ENCODE data around the gene PABPC4L.

Gene PABPC4L

GRCh38 chr4:134202166-134202956, 772 bp upstream of the PABPC4L start:
- Histone ChIP-seq H3K79me1 (replicated peaks; ENCODE audit: low read length, poor library complexity, severe bottlenecking) (peaks cover 13% of the 10 kb centered on the region), H3K27ac (ENCODE audit: low read length, poor library complexity, severe bottlenecking) (no peak overlapping the region), H3K27me3 (ENCODE audit: control insufficient read depth in 1 of 2, insufficient read depth in 1 of 2, low read length in 2 of 2) (peaks cover 0 to 3% of the 10 kb centered on the region in 2 experiments), H3K4me3 (ENCODE audit: insufficient read depth in 1 of 2, low read depth in 1 of 2, low read length in 2 of 2) (peak overlapping the region in 1 of 2 experiments; percentile 75), H2BK5ac (ENCODE audit: low read depth, low read length, poor library complexity, severe bottlenecking) (no peak overlapping the region), H2BK15ac (ENCODE audit: low read depth, poor library complexity, severe bottlenecking) (no peak overlapping the region), H3K36me3 (ENCODE audit: control insufficient read depth in 1 of 2, insufficient read depth in 2 of 2, low read depth in 1 of 2, low read length in 2 of 2) (no peaks in the 10 kb centered on the region), H3K4me1 (ENCODE audit: control insufficient read depth, insufficient read depth, low read depth, low read length) (peaks cover 6% of the 10 kb centered on the region), H2BK120ac (ENCODE audit: low read depth, low read length) (no peak overlapping the region), H2AFZ (ENCODE audit: low read depth, low read length) (no peak overlapping the region), H3K9me3 (ENCODE audit: control insufficient read depth, low read length) (peaks cover 3% of the 10 kb centered on the region), H3K18ac (ENCODE audit: low read depth in 1 of 2, low read length in 2 of 2) (no peak overlapping the region), H3K9ac (ENCODE audit: low read length) (no peak overlapping the region), H3K23ac (ENCODE audit: low read length in 2 of 2) (no peak overlapping the region), H2BK12ac (ENCODE audit: low read length in 2 of 2) (no peak overlapping the region), H4K8ac (ENCODE audit: low read length) (no peak overlapping the region), H3K4ac (ENCODE audit: low read depth in 1 of 2, low read length in 2 of 2) (no peak overlapping the region), H2AK5ac (ENCODE audit: low read length, severe bottlenecking) (no peak overlapping the region), H3K14ac (ENCODE audit: low read length in 2 of 2) (no peak overlapping the region), H4K91ac (ENCODE audit: low read length) (no peak overlapping the region), H3K4me2 (ENCODE audit: low read length, poor library complexity, severe bottlenecking) (peak overlapping the region; percentile 84)
- 78% methylated on average over 6 of the region's 8 CpGs for WGBS
- peak; percentile 33 for DNase-seq

GRCh38 chr4:134200811-134201215, 776 bp downstream of the PABPC4L start:
- no peak overlapping the region for H2AK5ac ChIP-seq (ENCODE audit: low read length, severe bottlenecking)
- H4K91ac ChIP-seq (ENCODE audit: low read length) = peak overlapping the region; percentile 57
- H3K36me3 ChIP-seq (ENCODE audit: control insufficient read depth in 1 of 2, insufficient read depth in 2 of 2, low read depth in 1 of 2, low read length in 2 of 2) = no peaks in the 10 kb centered on the region
- peaks cover 13% of the 10 kb centered on the region for H3K79me1 ChIP-seq (replicated peaks; ENCODE audit: low read length, poor library complexity, severe bottlenecking)
- no peaks in the 10 kb centered on the region for H3K9me3 ChIP-seq (ENCODE audit: control insufficient read depth, low read length)
- H2BK12ac ChIP-seq (ENCODE audit: low read length in 2 of 2) = peak overlapping the region in 1 of 2 experiments; percentile 52
- H2BK15ac ChIP-seq (ENCODE audit: low read depth, poor library complexity, severe bottlenecking) = no peak overlapping the region
- no peak overlapping the region for H2BK120ac ChIP-seq (ENCODE audit: low read depth, low read length)
- peak overlapping the region in 1 of 2 experiments; percentile 9 for H3K23ac ChIP-seq (ENCODE audit: low read length in 2 of 2)
- H2AFZ ChIP-seq (ENCODE audit: low read depth, low read length) = peak overlapping the region; percentile 86
- H3K4me2 ChIP-seq (ENCODE audit: low read length, poor library complexity, severe bottlenecking) = peak overlapping the region; percentile 84
- H2BK5ac ChIP-seq (ENCODE audit: low read depth, low read length, poor library complexity, severe bottlenecking) = no peak overlapping the region
- H4K8ac ChIP-seq (ENCODE audit: low read length) = peak overlapping the region; percentile 81
- peak overlapping the region; percentile 14 for H3K27ac ChIP-seq (ENCODE audit: low read length, poor library complexity, severe bottlenecking)
- peak overlapping the region; percentile 62 for H3K9ac ChIP-seq (ENCODE audit: low read length)
- H3K27me3 ChIP-seq (ENCODE audit: control insufficient read depth in 1 of 2, insufficient read depth in 1 of 2, low read length in 2 of 2) = peaks cover 0 to 3% of the 10 kb centered on the region in 2 experiments
- peak overlapping the region; percentile 75 to 82 for H3K4me3 ChIP-seq (ENCODE audit: insufficient read depth in 1 of 2, low read depth in 1 of 2, low read length in 2 of 2)
- peaks cover 6% of the 10 kb centered on the region for H3K4me1 ChIP-seq (ENCODE audit: control insufficient read depth, insufficient read depth, low read depth, low read length)
- no peak for DNase-seq
- H3K4ac ChIP-seq (ENCODE audit: low read depth in 1 of 2, low read length in 2 of 2) = peak overlapping the region; percentile 2 to 75
- peak overlapping the region; percentile 91 to 92 for H3K18ac ChIP-seq (ENCODE audit: low read depth in 1 of 2, low read length in 2 of 2)
- peak overlapping the region in 1 of 2 experiments; percentile 12 for H3K14ac ChIP-seq (ENCODE audit: low read length in 2 of 2)
- 80% methylated on average over 10 of the region's 10 CpGs for WGBS

GRCh38 chr4:134189949-134190348, 11.6 kb downstream of the PABPC4L start:
- no peak overlapping the region for H3K23ac ChIP-seq (ENCODE audit: low read length in 2 of 2)
- no peak overlapping the region for H2AFZ ChIP-seq (ENCODE audit: low read depth, low read length)
- H3K9ac ChIP-seq (ENCODE audit: low read length) = no peak overlapping the region
- H2BK5ac ChIP-seq (ENCODE audit: low read depth, low read length, poor library complexity, severe bottlenecking) = no peak overlapping the region
- no peak overlapping the region for H2BK120ac ChIP-seq (ENCODE audit: low read depth, low read length)
- no peaks in the 10 kb centered on the region for H3K4me1 ChIP-seq (ENCODE audit: control insufficient read depth, insufficient read depth, low read depth, low read length)
- no peak overlapping the region for H4K91ac ChIP-seq (ENCODE audit: low read length)
- H3K9me3 ChIP-seq (ENCODE audit: control insufficient read depth, low read length) = peaks cover 4% of the 10 kb centered on the region
- no peak overlapping the region for H4K8ac ChIP-seq (ENCODE audit: low read length)
- 89% methylated on average over 1 of the region's 1 CpG for WGBS
- H3K27me3 ChIP-seq (ENCODE audit: control insufficient read depth in 1 of 2, insufficient read depth in 1 of 2, low read length in 2 of 2) = no peaks in the 10 kb centered on the region
- no peaks in the 10 kb centered on the region for H3K79me1 ChIP-seq (replicated peaks; ENCODE audit: low read length, poor library complexity, severe bottlenecking)
- no peak overlapping the region for H3K4me3 ChIP-seq (ENCODE audit: insufficient read depth in 1 of 2, low read depth in 1 of 2, low read length in 2 of 2)
- no peak overlapping the region for H3K14ac ChIP-seq (ENCODE audit: low read length in 2 of 2)
- H3K4me2 ChIP-seq (ENCODE audit: low read length, poor library complexity, severe bottlenecking) = no peak overlapping the region
- H2BK15ac ChIP-seq (ENCODE audit: low read depth, poor library complexity, severe bottlenecking) = no peak overlapping the region
- no peak overlapping the region for H2AK5ac ChIP-seq (ENCODE audit: low read length, severe bottlenecking)
- H2BK12ac ChIP-seq (ENCODE audit: low read length in 2 of 2) = no peak overlapping the region
- no peak overlapping the region for H3K18ac ChIP-seq (ENCODE audit: low read depth in 1 of 2, low read length in 2 of 2)
- no peak for DNase-seq
- H3K4ac ChIP-seq (ENCODE audit: low read depth in 1 of 2, low read length in 2 of 2) = no peak overlapping the region
- no peaks in the 10 kb centered on the region for H3K36me3 ChIP-seq (ENCODE audit: control insufficient read depth in 1 of 2, insufficient read depth in 2 of 2, low read depth in 1 of 2, low read length in 2 of 2)
- no peak overlapping the region for H3K27ac ChIP-seq (ENCODE audit: low read length, poor library complexity, severe bottlenecking)

GRCh38 chr4:134189480-134189879, 12.1 kb downstream of the PABPC4L start:
- Histone ChIP-seq H3K23ac (ENCODE audit: low read length in 2 of 2) (no peak overlapping the region), H3K14ac (ENCODE audit: low read length in 2 of 2) (no peak overlapping the region), H3K36me3 (ENCODE audit: control insufficient read depth in 1 of 2, insufficient read depth in 2 of 2, low read depth in 1 of 2, low read length in 2 of 2) (no peaks in the 10 kb centered on the region), H3K27me3 (ENCODE audit: control insufficient read depth in 1 of 2, insufficient read depth in 1 of 2, low read length in 2 of 2) (no peaks in the 10 kb centered on the region), H3K9me3 (ENCODE audit: control insufficient read depth, low read length) (peaks cover 7% of the 10 kb centered on the region), H3K4me3 (ENCODE audit: insufficient read depth in 1 of 2, low read depth in 1 of 2, low read length in 2 of 2) (no peak overlapping the region), H3K18ac (ENCODE audit: low read depth in 1 of 2, low read length in 2 of 2) (no peak overlapping the region), H3K27ac (ENCODE audit: low read length, poor library complexity, severe bottlenecking) (no peak overlapping the region), H2BK15ac (ENCODE audit: low read depth, poor library complexity, severe bottlenecking) (no peak overlapping the region), H3K4me1 (ENCODE audit: control insufficient read depth, insufficient read depth, low read depth, low read length) (no peaks in the 10 kb centered on the region), H2AK5ac (ENCODE audit: low read length, severe bottlenecking) (no peak overlapping the region), H3K4me2 (ENCODE audit: low read length, poor library complexity, severe bottlenecking) (no peak overlapping the region), H2BK12ac (ENCODE audit: low read length in 2 of 2) (no peak overlapping the region), H3K4ac (ENCODE audit: low read depth in 1 of 2, low read length in 2 of 2) (no peak overlapping the region), H3K79me1 (replicated peaks; ENCODE audit: low read length, poor library complexity, severe bottlenecking) (no peaks in the 10 kb centered on the region), H2BK5ac (ENCODE audit: low read depth, low read length, poor library complexity, severe bottlenecking) (no peak overlapping the region), H2BK120ac (ENCODE audit: low read depth, low read length) (no peak overlapping the region), H3K9ac (ENCODE audit: low read length) (no peak overlapping the region), H4K8ac (ENCODE audit: low read length) (no peak overlapping the region), H4K91ac (ENCODE audit: low read length) (no peak overlapping the region), H2AFZ (ENCODE audit: low read depth, low read length) (no peak overlapping the region)
- no peak for DNase-seq
- no CpG with 5 or more reads among the region's 1 CpG for WGBS

Measured in mesenchymal stem cell (in vitro differentiated cells and primary cell).